NCI-H748 (cell line): ENCODE data around the gene SLC5A1.
A peak's percentile ranks its signal among the peaks of the same experiment; 100 is the strongest.

ENCODE experiments used
- DNase-seq: peaks from one replicate; lab custom pipeline; 2025; ENCODE audit not compliant: unreplicated experiment; lab: John Stamatoyannopoulos, UW

Gene SLC5A1

GRCh38 chr22:32042924-32043323 lies at the start of gene SLC5A1:
Gene SLC5A1, plus strand, starts transcription at chr22:32043261. Its CDS starts 21 bp downstream, at chr22:32043282.
- DNase-seq = peak; percentile 50

DNA sequence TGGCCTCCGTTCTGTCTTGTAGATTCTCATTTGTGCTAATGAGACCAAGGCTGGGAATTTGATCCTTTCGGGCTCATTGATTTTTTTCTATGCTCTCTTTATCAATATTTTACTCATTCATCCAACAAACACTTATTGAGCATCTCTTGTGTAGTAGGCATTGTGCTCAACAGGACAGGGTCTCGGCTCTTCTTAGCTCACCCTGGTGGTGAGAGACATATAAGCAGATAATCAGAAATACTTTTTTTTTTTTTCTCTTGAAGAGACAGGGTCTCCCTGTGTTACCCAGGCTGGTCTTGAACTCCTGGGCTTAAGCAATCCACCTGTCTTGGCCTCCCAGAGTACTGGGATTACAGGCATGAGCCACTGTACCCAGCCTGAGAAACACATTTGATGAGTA lies 48.0 kb upstream of the SLC5A1 start:
- DNase-seq = no peak

GRCh38 chr22:31995807-31996206 lies 47.3 kb upstream of the SLC5A1 start:
- DNase-seq = no peak

- DNase-seq = no peak
Measured at GRCh38 chr22:31998784-31999385, 44.2 kb upstream of the SLC5A1 start.

GRCh38 chr22:32000181-32000580 lies 42.9 kb upstream of the SLC5A1 start:
- no peak for DNase-seq

GRCh38 chr22:32005453-32005852 lies 37.6 kb upstream of the SLC5A1 start:
- DNase-seq = no peak

GRCh38 chr22:32013200-32013599 lies 29.9 kb upstream of the SLC5A1 start:
- no peak for DNase-seq

DNA sequence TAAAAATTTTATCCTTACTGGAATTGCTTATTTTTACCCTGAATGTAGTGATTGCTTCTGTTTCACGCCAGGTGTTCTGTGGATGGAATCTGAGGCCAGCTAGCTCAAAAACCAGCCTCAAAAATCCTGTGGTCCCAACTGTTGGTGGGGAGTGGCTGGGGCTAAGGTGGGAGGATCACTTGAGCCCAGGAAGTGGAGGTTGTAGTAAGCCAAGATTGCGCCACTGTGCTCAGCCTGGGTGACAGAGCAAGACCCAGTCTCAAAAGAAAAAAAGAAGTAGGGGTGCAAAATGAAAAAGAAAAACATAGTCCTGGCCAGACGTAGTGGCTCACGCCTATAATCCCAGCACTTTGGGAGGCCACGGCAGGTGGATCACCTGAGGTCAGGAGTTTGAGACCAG lies 27.0 kb upstream of the SLC5A1 start:
- DNase-seq = no peak

GRCh38 chr22:32018056-32018455 lies 25.0 kb upstream of the SLC5A1 start:
- DNase-seq = no peak

GRCh38 chr22:32020117-32020516 lies 22.9 kb upstream of the SLC5A1 start:
- DNase-seq = no peak

GRCh38 chr22:32021716-32022115 lies 21.3 kb upstream of the SLC5A1 start:
- no peak for DNase-seq

GRCh38 chr22:32023251-32023827 lies 19.7 kb upstream of the SLC5A1 start:
- DNase-seq = no peak

DNA sequence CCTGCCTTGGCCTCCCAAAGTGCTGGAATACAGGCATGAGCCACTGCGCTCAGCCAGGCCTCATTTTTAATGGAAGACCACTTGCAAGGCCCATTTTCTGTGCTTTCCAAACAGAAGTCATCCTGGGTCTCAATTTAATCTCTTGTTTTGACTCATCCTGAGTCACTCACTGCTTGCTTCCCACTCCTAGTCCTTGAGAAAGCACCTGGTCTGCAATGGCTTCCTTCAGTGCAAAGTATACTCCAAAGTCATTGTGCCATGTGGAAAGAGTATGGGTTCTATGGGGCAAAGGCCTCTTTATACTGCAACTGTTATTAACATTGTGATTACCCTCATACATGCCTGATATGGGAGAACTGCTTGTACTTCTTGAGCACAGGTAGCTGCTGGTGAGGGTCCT lies 18.3 kb upstream of the SLC5A1 start:
- DNase-seq = no peak

GRCh38 chr22:32030518-32031247 lies 12.4 kb upstream of the SLC5A1 start:
- no peak for DNase-seq

- no peak for DNase-seq
Measured at GRCh38 chr22:32031466-32031865, 11.6 kb upstream of the SLC5A1 start.

DNA sequence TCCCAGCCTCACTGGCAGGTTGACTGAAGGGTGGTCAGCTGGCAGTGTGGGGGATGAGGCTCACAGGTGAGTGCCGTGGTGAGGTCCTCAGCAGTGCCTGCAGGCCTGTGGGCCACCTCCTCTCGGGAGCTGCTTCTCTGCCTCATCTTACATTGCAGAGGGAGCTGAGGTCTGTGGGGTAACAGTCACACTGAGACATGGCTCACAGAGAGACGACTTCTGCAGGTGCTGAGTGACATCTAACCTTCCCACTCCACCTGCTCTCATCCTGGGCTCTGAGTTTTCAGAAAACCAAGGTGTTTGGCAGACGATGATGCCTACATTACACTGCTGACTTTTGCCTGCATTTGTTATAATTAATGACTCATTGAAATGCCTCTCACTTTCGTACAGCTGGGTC lies 8.8 kb upstream of the SLC5A1 start:
- DNase-seq = no peak

DNA sequence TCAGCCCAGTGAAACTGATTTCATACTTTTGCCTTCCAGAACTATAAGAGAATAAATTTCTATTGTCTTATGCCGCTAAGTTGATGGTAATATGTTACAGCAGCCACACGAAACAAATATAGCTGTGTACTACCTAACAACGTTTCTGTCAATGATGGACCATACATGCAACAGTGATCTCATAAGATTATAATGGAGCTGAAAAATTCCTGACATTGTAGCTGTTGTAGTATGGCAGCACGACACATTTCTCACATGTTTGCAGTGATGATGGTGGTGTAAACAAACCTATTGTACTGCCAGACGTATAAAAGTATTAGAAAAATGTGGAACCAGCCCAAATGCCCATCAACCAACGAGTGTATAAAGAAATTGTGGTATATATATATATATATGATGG lies 5.8 kb upstream of the SLC5A1 start:
- no peak for DNase-seq

GRCh38 chr22:32040324-32040904 lies 2.6 kb upstream of the SLC5A1 start:
- no peak for DNase-seq

GRCh38 chr22:32043391-32043790 lies 330 bp downstream of the SLC5A1 start:
- no peak for DNase-seq

GRCh38 chr22:32044477-32044876 lies 1.4 kb downstream of the SLC5A1 start:
- no peak for DNase-seq

DNA sequence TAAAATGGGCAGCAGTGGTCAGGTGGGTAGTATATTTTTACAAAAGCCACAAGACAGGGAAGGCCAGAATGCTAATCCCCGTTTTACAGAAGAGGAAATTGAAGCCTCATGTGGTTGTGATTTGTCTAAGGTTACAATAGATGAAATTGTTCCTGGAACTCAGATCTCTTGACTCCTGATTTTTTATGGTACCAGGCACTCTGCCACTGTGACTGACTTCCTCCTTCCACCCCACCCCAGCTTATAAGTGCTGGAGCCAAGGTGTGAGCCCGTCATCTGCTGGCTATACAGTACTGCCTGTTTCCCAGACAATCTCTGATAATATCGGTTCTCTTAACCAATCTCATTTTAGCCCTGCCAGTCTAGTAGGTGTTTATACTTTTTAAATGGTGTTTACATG lies 1.9 kb downstream of the SLC5A1 start:
- DNase-seq = peak; percentile 80

- DNase-seq = no peak
Measured at GRCh38 chr22:32048069-32048468, 5.0 kb downstream of the SLC5A1 start.
